Measurements from ENCODE around the gene AHSA1. TPM values are rescaled to one million over a fixed set of nuclear protein-coding genes. Genes with fewer than 3 reads are reported as not detected.

The AHSA1 gene
- total and polyA plus RNA-seq, 12 donors, result 91.4 to 386 (median 163) TPM

GRCh38 chr14:77491056-77491455, 33.2 kb downstream of the AHSA1 start:
- intact Hi-C loops (cut with DNase I), result no loop called here
- no peak overlapping the region for H3K4me3 ChIP-seq
- no peaks in the 10 kb centered on the region for H3K27me3 ChIP-seq
- H3K4me1 ChIP-seq (replicated peaks in 1 of 2), result no peaks in the 10 kb centered on the region
- TF ChIP-seq, protein P1, sequence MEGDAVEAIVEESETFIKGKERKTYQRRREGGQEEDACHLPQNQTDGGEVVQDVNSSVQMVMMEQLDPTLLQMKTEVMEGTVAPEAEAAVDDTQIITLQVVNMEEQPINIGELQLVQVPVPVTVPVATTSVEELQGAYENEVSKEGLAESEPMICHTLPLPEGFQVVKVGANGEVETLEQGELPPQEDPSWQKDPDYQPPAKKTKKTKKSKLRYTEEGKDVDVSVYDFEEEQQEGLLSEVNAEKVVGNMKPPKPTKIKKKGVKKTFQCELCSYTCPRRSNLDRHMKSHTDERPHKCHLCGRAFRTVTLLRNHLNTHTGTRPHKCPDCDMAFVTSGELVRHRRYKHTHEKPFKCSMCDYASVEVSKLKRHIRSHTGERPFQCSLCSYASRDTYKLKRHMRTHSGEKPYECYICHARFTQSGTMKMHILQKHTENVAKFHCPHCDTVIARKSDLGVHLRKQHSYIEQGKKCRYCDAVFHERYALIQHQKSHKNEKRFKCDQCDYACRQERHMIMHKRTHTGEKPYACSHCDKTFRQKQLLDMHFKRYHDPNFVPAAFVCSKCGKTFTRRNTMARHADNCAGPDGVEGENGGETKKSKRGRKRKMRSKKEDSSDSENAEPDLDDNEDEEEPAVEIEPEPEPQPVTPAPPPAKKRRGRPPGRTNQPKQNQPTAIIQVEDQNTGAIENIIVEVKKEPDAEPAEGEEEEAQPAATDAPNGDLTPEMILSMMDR (IDR thresholded peaks at IDR 0.05), result no peak
- no peak for TF ChIP-seq POLR2A (IDR thresholded peaks at IDR 0.05)
- no peaks in the 10 kb centered on the region for H3K36me3 ChIP-seq (replicated peaks in 1 of 2)
- DNase-seq, result no peak
- 91 to 95% (median 94%) methylated on average over 5 of the region's 5 CpGs for WGBS, 4 donors
- no peak overlapping the region for H3K27ac ChIP-seq
- H3K9me3 ChIP-seq (replicated peaks in 1 of 3), result no peaks in the 10 kb centered on the region

DNA sequence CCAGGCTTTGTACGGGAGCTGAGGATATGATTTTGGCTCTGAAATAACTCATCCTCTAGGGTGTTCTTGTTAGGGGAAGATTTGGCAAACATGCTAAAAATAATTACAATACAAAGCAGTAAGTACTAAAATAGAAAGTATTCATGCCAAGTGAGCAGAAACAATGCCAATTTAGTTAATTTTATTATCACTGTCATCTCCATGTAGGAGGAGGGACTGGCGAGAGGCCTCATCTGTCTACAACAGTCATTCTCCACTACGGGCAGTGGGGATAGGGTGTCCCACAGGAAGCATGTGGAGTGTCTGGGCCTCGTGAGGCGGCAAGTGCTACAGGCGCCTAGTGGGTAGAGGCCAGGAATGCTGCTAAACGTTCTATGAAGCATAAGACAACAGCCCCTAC, 37.4 kb downstream of the AHSA1 start:
- Histone ChIP-seq H3K9me3 (replicated peaks in 1 of 3) (no peaks in the 10 kb centered on the region), H3K4me1 (replicated peaks in 1 of 2) (peaks cover 5 to 17% of the 10 kb centered on the region in 2 donors), H3K4me3 (no peak overlapping the region), H3K27me3 (peaks cover 6% of the 10 kb centered on the region), H3K27ac (no peak overlapping the region), H3K36me3 (replicated peaks in 1 of 2) (no peaks in the 10 kb centered on the region)
- DNase-seq, result no peak
- 60 to 71% (median 65%) methylated on average over 7 of the region's 7 CpGs for WGBS, 4 donors
- intact Hi-C loops (cut with DNase I), result no loop called here
- TF ChIP-seq, protein P1 (IDR thresholded peaks at IDR 0.05), result no peak
- TF ChIP-seq POLR2A (IDR thresholded peaks at IDR 0.05), result no peak

DNA sequence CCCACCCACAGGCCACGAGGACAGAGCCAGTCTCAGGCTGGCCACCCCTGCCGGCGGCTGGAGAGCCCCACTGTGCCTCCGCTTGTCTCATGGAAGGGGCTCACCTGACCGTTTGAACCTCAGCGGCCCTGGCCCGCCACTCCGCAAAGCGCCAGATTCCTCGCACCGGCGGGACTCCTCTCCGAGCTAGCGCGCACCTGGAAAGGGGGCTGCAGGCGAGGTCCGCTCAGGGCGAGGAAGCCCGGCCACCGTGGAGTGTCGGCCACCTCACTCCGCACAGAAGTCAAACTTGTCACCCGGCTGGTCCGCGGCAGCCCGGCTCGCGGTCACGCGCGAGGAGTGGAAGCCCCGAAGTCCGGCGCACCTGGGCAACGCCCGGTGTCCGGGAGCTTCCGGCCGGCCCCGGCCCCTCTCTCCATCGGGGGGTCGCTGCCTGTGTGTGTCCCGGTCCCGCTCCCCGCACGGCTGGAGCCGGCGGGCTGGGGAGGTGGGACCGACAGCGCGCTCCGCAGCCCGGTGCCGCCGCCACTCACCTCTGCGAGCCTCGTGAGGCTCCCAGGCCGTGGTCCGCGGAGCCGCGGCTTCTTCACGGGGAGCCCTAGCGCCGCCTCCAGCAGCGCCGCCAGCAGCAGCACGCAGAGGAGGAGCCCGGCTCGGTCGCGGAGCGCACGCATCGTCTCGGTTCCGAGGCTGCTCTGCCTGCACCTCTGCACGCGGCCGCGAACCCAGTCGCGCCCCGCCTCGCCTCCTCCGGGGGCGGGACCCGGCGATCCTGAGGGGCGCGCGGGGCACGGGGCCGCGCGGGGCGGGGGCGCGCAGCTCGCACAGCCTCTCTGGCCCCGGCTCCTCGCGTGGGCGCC, 40.5 kb downstream of the AHSA1 start, which contains the start of gene ISM2:
Gene ISM2 (minus strand): TSS at position 697 of the 860 bp plus-strand sequence. CDS start 23 bp downstream, at position 674.
- 3 to 12% (median 4%) methylated on average over 12 to 104 of the region's 104 CpGs for WGBS, 4 donors
- no peak for TF ChIP-seq POLR2A (IDR thresholded peaks at IDR 0.05)
- TF ChIP-seq, protein P1 (IDR thresholded peaks at IDR 0.05), result no peak
- peak; percentile 40 to 60 (median 52) for DNase-seq
- Histone ChIP-seq H3K36me3 (replicated peaks in 1 of 2) (no peaks in the 10 kb centered on the region), H3K27me3 (peaks cover 6% of the 10 kb centered on the region), H3K4me3 (peak within 1 kb of the TSS in 2 of 4 donors; percentile 13 to 74), H3K27ac (no peak within 1 kb of the TSS), H3K9me3 (replicated peaks in 1 of 3) (no peaks in the 10 kb centered on the region), H3K4me1 (replicated peaks in 1 of 2) (peaks cover 5 to 17% of the 10 kb centered on the region in 2 donors)
- intact Hi-C loops (cut with DNase I), result no loop called here

GRCh38 chr14:77498984-77499527, 41.2 kb downstream of the AHSA1 start:
- Histone ChIP-seq H3K4me1 (replicated peaks in 1 of 2) (peaks cover 5 to 17% of the 10 kb centered on the region in 2 donors), H3K4me3 (peak overlapping the region in 2 of 4 donors; percentile 13 to 74), H3K9me3 (replicated peaks in 1 of 3) (no peaks in the 10 kb centered on the region), H3K27ac (no peak overlapping the region), H3K27me3 (peaks cover 6% of the 10 kb centered on the region), H3K36me3 (replicated peaks in 1 of 2) (no peaks in the 10 kb centered on the region)
- DNase-seq, result peak in 1 of 7 donors; percentile 39
- WGBS, 4 donors, result 5 to 47% (median 8%) methylated on average over 5 to 53 of the region's 53 CpGs
- TF ChIP-seq, protein P1 (IDR thresholded peaks at IDR 0.05), result no peak
- no peak for TF ChIP-seq POLR2A (IDR thresholded peaks at IDR 0.05)
- intact Hi-C loops (cut with DNase I), result no loop called here
